ENCODE results near the gene SH2B3. TPM values are rescaled to one million over a fixed set of nuclear protein-coding genes. Genes with fewer than 3 reads are reported as not detected.
"Not testable (repeated sequence)": the region's sequence is repeated elsewhere in the genome, so short reads cannot be mapped to it uniquely, and the experiment has no call there.

The SH2B3 gene
- total RNA-seq, 1 experiment from 2014 or later: 40.3 TPM

- H4K20me1 ChIP-seq (ENCODE audit: control insufficient read depth, insufficient read depth, insufficient read length): no peaks in the 10 kb centered on the region
- H3K27me3 Mint-ChIP-seq (ENCODE audit: low read depth): no peaks in the 10 kb centered on the region
- H3K23ac ChIP-seq (ENCODE audit: insufficient read length, low read depth, low read length): no peak overlapping the region
- H2BK12ac ChIP-seq (ENCODE audit: insufficient read length, low read depth, low read length): no peak overlapping the region
- H2AFZ ChIP-seq (ENCODE audit: low read length): no peak overlapping the region
- H3K14ac ChIP-seq (ENCODE audit: insufficient read depth, low read length): no peak overlapping the region
- H3K36me3 Mint-ChIP-seq (ENCODE audit: insufficient read depth in 1 of 3, low read depth in 3 of 3): peaks cover 21 to 37% (median 35%) of the 10 kb centered on the region in 3 experiments; a peak in 6 of 7 replicates
- H2BK20ac ChIP-seq (ENCODE audit: low read depth, low read length, poor library complexity, severe bottlenecking): no peak overlapping the region
- no peak overlapping the region for H3K27ac ChIP-seq (ENCODE audit: insufficient read length, low read depth, low read length)
- no peak overlapping the region for H4K8ac ChIP-seq (replicated peaks; ENCODE audit: insufficient read length, low read depth, low read length)
- no peaks in the 10 kb centered on the region for H3K9me3 ChIP-seq (ENCODE audit: control insufficient read depth, low read depth, low read length)
- H2BK15ac ChIP-seq (ENCODE audit: low read depth, low read length): no peak overlapping the region
- H3K27ac Mint-ChIP-seq: peak overlapping the region in 2 of 3 experiments; percentile 24 to 83; a peak in 3 of 7 replicates
- H2AK5ac ChIP-seq (ENCODE audit: insufficient read length, low read length): no peak overlapping the region
- no peak overlapping the region for H3K9ac ChIP-seq (ENCODE audit: extremely low read depth, insufficient read length, low read length)
- no peak overlapping the region for H3K18ac ChIP-seq (ENCODE audit: insufficient read length, low read depth, low read length)
- H3K27me3 ChIP-seq (ENCODE audit: insufficient read depth, low read length): no peaks in the 10 kb centered on the region
- no peaks in the 10 kb centered on the region for H3K79me1 ChIP-seq (ENCODE audit: insufficient read depth, low read depth, low read length, poor library complexity, severe bottlenecking)
- DNase-seq: no peak
- no peaks in the 10 kb centered on the region for H3K9me3 Mint-ChIP-seq
- no peaks in the 10 kb centered on the region; the same call in 1 of the 2 replicates for H3K79me2 ChIP-seq (ENCODE audit: insufficient read depth, low read length)
- no peak overlapping the region for H2BK120ac ChIP-seq (ENCODE audit: low read depth, low read length, poor library complexity, severe bottlenecking)
- no peak overlapping the region for H4K91ac ChIP-seq (ENCODE audit: insufficient read length, low read depth, low read length)
- H3K4ac ChIP-seq (ENCODE audit: low read depth, low read length): no peak overlapping the region
- H3K56ac ChIP-seq (ENCODE audit: insufficient read length, low read depth, low read length): no peak overlapping the region
- H3K4me1 Mint-ChIP-seq: no peaks in the 10 kb centered on the region
- no peaks in the 10 kb centered on the region for H3K23me2 ChIP-seq (ENCODE audit: insufficient read length, low read depth, low read length, poor library complexity, severe bottlenecking)
- no peak overlapping the region for H3K4me3 Mint-ChIP-seq
- H2BK5ac ChIP-seq (ENCODE audit: insufficient read length, low read length): no peak overlapping the region
- no peak overlapping the region for H3T11ph ChIP-seq (ENCODE audit: low read length)
- TF ChIP-seq, protein P1, sequence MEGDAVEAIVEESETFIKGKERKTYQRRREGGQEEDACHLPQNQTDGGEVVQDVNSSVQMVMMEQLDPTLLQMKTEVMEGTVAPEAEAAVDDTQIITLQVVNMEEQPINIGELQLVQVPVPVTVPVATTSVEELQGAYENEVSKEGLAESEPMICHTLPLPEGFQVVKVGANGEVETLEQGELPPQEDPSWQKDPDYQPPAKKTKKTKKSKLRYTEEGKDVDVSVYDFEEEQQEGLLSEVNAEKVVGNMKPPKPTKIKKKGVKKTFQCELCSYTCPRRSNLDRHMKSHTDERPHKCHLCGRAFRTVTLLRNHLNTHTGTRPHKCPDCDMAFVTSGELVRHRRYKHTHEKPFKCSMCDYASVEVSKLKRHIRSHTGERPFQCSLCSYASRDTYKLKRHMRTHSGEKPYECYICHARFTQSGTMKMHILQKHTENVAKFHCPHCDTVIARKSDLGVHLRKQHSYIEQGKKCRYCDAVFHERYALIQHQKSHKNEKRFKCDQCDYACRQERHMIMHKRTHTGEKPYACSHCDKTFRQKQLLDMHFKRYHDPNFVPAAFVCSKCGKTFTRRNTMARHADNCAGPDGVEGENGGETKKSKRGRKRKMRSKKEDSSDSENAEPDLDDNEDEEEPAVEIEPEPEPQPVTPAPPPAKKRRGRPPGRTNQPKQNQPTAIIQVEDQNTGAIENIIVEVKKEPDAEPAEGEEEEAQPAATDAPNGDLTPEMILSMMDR (conservative IDR thresholded peaks at IDR 0.05): no peak
- H3K4me1 ChIP-seq (ENCODE audit: insufficient read depth, low read length): no peaks in the 10 kb centered on the region
- no peak overlapping the region for H4K5ac ChIP-seq (ENCODE audit: insufficient read length, low read depth, low read length)
- H3K4me2 ChIP-seq (ENCODE audit: insufficient read depth, insufficient read length, low read length): no peak overlapping the region
- whole genome bisulfite sequencing (ENCODE audit: extremely low coverage, insufficient read length, low lambda C conversion rate): no CpG with 5 or more reads among the region's 6 CpGs
Observed at GRCh38 chr12:111458546-111459172, 52.9 kb downstream of the SH2B3 start.

DNA sequence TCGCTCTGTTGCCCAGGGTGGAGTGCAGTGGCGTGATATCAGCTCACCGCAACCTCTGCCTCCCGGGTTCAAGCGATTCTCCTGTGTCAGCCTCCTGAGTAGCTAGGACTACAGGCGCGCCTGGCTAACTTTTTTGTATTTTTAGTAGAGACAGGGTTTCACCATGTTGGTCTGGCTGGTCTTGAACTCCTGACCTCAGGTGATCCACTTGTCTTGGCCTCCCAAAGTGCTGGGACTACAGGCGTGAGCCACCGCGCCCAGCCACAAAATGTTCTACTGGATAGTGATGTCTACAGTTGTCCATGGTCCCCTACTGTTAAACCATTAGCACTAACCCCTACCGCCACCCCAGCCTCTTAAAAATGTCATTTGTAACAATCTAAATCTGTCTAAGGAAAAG is 54.4 kb downstream of the SH2B3 start:
- not testable (repeated sequence) for H3K18ac ChIP-seq (ENCODE audit: insufficient read length, low read depth, low read length); H4K8ac ChIP-seq (replicated peaks; ENCODE audit: insufficient read length, low read depth, low read length); H4K91ac ChIP-seq (ENCODE audit: insufficient read length, low read depth, low read length); H3K27me3 Mint-ChIP-seq (ENCODE audit: low read depth); H3K4me1 ChIP-seq (ENCODE audit: insufficient read depth, low read length); H4K20me1 ChIP-seq (ENCODE audit: control insufficient read depth, insufficient read depth, insufficient read length); H3K79me1 ChIP-seq (ENCODE audit: insufficient read depth, low read depth, low read length, poor library complexity, severe bottlenecking); H3K56ac ChIP-seq (ENCODE audit: insufficient read length, low read depth, low read length); H3K27ac Mint-ChIP-seq; H3K79me2 ChIP-seq (ENCODE audit: insufficient read depth, low read length); H3K4ac ChIP-seq (ENCODE audit: low read depth, low read length); H3K14ac ChIP-seq (ENCODE audit: insufficient read depth, low read length); H3K9me3 ChIP-seq (ENCODE audit: control insufficient read depth, low read depth, low read length); H2BK20ac ChIP-seq (ENCODE audit: low read depth, low read length, poor library complexity, severe bottlenecking); H2BK12ac ChIP-seq (ENCODE audit: insufficient read length, low read depth, low read length); H3K9me3 Mint-ChIP-seq; H4K5ac ChIP-seq (ENCODE audit: insufficient read length, low read depth, low read length); H2BK15ac ChIP-seq (ENCODE audit: low read depth, low read length); H3K27me3 ChIP-seq (ENCODE audit: insufficient read depth, low read length); H3K23me2 ChIP-seq (ENCODE audit: insufficient read length, low read depth, low read length, poor library complexity, severe bottlenecking); H3K4me2 ChIP-seq (ENCODE audit: insufficient read depth, insufficient read length, low read length); H2AK5ac ChIP-seq (ENCODE audit: insufficient read length, low read length); H3K4me1 Mint-ChIP-seq; H3K9ac ChIP-seq (ENCODE audit: extremely low read depth, insufficient read length, low read length); H2BK120ac ChIP-seq (ENCODE audit: low read depth, low read length, poor library complexity, severe bottlenecking); H3T11ph ChIP-seq (ENCODE audit: low read length); H2BK5ac ChIP-seq (ENCODE audit: insufficient read length, low read length); H3K4me3 Mint-ChIP-seq; H2AFZ ChIP-seq (ENCODE audit: low read length); H3K27ac ChIP-seq (ENCODE audit: insufficient read length, low read depth, low read length); H3K23ac ChIP-seq (ENCODE audit: insufficient read length, low read depth, low read length); DNase-seq
- H3K36me3 Mint-ChIP-seq (ENCODE audit: insufficient read depth in 1 of 3, low read depth in 3 of 3): peaks cover 13 to 36% (median 27%) of the 10 kb centered on the region in 3 experiments; a peak in 6 of 7 replicates
- WGBS (ENCODE audit: extremely low coverage, insufficient read length, low lambda C conversion rate): no CpG with 5 or more reads among the region's 11 CpGs

Data from H9 (cell line).